Middle frontal gyrus (tissue), 1 donor: ENCODE measurements around the gene POC1B.

ENCODE experiments used
- DNase-seq: peaks from one replicate; pipeline ENCODE4 v3.0.0-alpha.2; 2015; ENCODE audit warnings: low spot score; ENCODE audit errors: extremely low spot score

Gene POC1B

GRCh38 chr12:89525824-89526770 lies at the start of gene POC1B:
TSS of gene POC1B (minus strand) at chr12:89526047. CDS start at chr12:89525895, 152 bp downstream.
- peak; percentile 69 for DNase-seq

DNA sequence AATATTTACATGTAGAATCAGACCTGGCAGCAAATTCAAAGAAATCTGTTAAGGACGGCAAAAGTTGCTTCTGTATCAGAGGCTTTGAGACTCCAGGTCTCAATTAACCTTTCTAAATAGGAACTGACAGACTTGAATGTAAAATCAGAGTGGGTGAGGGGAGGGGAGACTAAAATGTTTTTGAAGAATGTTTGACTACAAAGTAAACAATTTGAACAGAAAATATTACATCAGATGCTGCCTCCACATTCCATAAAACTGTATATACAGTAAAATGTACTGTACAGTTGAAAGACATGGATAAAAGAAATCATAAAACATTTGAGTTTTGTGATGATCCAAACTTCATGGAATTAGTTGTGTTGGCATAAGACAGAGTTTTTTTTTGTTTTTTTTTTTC lies 49.5 kb upstream of the POC1B start:
- no peak for DNase-seq

- DNase-seq, result no peak
Measured at GRCh38 chr12:89574736-89575208, 48.9 kb upstream of the POC1B start.

DNA sequence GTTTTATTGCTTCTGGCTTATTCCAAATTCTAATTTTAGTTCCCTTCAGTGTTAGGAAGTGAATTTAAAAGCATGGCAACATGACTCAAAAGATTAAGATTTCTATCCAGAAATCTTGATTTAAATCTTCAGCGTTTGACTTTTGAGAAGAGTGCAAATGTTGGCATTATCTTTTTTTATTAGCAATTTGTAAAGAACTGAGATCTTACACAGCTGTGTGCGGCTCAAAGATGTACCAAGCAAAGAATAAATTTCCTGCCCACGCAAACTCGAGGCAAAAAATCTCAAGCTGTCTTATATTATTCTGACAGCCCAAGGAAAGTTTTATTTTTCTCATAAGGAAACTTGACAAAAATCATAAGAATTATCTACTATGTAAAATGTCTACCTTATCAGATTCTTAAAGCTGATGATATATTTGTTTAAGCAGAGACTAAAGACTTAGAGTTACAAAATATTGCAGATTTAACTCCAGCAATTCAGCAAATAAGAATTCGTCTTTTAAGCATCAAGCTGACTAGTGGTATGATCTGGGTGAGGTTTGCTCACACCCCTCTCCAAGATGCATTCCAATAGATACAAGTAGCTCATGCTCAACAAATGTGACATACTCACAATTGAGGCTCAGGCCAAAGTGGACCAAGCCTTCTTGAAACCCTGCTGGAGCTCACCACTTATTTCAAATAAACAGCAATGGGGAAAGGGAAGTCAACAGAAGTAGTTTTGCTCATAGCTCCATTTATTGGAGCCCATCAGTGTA lies 47.4 kb upstream of the POC1B start:
- DNase-seq, result no peak

DNA sequence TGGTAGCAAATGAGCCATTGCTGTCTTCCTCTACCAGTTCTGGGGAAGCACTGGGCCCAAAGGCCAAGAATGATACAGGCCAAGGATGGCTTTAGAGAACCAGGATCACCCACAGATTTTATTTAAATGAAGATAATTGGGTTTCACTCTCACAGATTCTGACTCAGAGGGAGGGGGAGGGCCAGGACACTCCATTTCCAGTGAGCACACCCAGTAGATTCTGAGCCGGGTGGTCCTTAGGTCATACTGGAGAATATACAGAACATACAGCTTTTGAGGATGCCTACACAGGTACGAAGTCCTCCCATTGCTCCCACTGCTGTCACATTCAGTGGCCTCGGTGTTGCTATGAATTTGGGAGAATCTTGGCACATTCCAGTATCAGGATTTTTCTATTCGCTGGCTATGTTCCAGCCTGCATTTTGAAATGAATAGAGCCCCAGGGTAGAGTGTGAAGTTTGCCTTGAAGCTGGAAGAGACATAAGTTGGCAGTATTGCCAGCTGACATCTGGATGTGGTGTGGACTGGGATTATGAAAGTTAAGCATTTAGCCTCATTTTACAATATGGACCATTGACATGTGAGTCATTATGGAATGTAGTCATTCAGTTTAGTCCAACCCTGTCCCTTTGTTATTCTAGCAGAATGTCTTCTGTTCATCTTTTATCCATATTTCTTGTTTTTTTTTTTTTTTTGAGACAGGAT lies 45.8 kb upstream of the POC1B start:
- no peak for DNase-seq

DNA sequence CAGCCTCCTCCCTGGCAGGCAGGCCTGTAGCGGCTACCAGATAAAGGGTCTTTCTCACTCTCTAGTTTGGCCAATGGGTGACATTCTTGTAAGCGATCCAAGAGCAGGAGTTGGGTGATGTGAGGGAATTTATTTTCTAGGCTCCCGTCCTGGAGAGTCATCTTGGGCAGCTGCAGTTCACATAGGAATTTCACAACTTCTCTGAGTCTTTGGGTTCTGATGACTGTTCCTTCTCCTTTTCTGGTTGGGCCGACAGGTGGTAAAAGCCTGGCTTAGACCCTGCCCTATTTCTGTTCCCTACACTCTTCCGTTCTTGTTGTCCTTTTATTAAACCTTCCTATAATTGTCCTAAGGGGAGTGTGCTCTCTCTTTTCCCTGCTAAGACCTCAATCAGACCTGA lies 42.6 kb upstream of the POC1B start:
- no peak for DNase-seq

DNA sequence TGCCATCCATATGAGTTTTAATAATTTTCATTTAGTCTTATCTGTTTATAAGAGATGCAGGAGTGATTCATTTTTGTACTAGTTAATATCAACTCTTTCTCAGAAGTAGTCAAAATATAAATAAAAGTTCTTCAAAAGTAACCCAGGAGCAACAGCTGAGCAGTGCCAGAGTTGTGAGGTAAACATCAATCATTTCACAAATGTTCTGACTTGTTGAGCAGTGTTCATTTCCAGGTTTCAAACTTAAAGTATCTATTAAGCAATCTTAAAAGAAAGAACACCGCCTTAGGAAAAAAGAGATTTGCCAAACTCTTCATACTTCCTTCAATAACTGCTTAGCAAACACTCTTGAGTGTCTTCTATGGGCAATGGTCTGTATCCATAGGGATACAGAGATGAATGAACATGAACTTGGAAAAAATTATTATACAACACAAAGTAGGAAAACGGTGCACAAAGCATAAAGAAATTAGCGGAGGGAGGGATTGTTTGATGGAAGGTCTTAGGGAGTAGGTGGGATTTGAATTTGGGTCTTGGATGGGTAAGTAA lies 41.9 kb upstream of the POC1B start:
- DNase-seq, result no peak

DNA sequence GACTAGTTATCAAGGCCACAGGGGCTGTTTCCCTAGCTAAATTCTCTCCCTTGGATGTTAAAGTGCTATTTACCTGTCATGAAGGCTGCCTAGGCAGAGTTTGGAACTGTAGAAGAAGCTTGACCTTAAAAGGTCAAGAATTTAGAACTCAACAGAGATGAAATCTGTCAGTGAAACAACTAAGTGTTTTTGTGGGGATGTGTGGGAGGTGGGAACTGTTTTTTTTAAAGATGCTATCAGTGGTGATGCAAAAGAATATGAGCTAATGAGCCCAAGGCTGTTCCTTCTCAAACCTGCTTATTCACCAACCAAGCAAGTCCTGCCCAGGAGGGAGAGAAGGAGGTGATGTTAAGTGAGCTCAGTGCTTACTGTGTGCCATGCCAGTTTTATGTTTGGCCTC lies 40.8 kb upstream of the POC1B start:
- no peak for DNase-seq

DNA sequence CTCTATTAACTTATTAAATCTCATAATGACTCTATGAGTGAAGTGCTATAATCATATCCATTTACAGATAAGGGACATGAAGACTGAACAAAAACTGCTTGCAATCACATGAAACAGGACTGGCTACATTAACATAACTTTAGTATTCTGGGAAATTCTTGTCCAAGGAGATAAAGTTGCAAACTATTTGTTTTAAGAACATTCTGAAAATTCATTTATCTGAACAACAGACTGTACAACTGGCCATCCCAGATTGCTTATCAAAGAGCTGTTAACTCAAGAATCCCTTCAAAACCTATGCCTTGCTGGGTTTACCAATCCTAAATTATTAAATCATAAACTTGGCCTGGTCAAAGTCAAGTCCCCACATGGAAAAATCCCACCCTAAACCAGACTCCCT lies 39.2 kb upstream of the POC1B start:
- no peak for DNase-seq

DNA sequence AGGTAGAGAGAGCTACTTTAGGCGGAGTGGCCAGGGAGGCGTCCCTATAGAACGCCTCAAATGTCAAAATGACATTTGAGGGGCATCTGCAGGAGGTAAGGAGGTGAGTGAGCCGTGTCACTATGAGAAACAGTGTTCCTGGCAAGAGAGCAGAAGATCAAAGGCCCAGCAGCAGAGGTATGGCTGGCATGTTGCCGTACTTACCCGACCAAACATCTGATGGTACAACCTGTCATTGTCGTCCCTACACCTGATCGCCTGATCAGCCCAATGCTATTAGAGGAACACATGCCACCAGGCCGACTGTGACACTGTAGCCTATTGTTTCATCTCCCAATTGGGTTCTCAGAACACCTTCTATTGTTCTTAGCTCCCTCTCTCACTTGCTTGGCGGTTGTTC lies 33.9 kb upstream of the POC1B start:
- DNase-seq, result no peak

DNA sequence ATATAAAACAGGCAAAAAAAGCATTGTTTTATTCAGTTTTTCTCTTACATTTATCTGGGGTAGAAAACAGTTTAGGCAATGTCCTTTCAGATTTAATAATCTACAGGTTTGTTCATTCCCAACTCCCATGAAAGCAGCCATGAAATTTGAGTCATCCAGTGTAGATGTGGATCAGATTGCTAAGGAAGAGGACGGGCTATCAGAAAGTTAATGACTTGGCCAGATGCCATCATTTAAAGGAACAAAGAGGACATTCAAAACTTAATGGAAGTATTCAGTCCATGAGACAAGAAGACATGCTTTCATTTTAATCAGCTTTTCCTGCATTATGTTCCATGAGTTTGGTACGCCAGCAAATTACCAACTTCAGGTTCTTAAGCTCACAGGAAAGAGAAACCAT lies 31.1 kb upstream of the POC1B start:
- no peak for DNase-seq

- no peak for DNase-seq
Measured at GRCh38 chr12:89552376-89552775, 26.5 kb upstream of the POC1B start.

DNA sequence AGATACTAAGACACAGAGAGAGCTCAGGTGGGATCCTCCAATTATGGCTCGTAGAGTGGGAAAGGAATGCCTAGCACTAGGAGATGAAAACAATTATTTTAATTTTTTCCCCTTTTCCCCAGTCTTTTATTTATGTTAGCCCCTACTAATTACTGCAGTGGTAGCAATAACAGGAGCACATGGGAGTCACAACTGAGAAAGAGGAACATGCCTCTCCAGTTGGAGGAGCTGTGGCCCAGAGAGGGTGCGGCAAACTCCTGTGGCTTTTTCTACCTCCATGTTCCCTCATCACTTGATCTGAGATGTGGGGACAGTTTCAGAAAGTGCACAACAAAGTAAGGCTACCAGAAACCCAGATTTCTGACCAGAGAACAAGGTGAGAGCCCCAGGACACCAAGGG lies 25.9 kb upstream of the POC1B start:
- no peak for DNase-seq

- no peak for DNase-seq
Measured at GRCh38 chr12:89547101-89547500, 21.3 kb upstream of the POC1B start.

GRCh38 chr12:89546151-89546550 lies 20.3 kb upstream of the POC1B start:
- DNase-seq, result no peak

GRCh38 chr12:89544681-89545184 lies 18.9 kb upstream of the POC1B start:
- no peak for DNase-seq

- DNase-seq, result no peak
Measured at GRCh38 chr12:89544022-89544421, 18.2 kb upstream of the POC1B start.

DNA sequence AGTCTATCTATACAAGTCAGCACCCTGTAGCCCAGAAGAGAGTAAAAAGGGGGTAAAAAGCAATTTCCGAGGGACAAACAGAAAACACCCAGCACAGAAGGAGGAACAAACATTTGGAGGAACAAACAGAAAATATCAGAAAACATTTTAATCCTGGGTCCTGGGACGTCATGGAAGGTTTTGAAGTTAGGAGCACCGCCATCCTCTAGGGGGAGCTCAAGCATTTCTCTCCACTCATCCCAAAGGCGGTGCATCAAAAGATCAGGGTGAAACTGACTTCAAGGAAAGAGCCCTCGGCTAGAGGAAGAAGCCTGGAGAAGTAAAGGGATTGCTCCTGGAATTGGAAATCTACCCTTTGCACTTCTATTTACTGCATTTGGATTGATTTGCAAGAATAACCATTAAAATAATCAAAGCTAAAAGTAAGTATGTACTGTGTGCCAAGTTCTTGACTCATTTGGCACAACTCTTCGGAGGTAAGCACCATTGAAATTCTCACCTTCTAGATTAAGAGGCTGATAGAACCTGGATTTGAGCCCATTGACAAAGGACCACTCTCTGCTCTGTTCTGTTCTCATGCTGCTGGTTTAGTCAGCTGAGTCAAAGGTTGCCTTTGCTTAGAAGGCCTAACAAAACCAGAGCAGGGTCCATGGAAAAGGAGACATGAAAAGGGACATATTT lies 17.2 kb upstream of the POC1B start:
- DNase-seq, result no peak

GRCh38 chr12:89542236-89542635 lies 16.4 kb upstream of the POC1B start:
- no peak for DNase-seq

- no peak for DNase-seq
Measured at GRCh38 chr12:89540586-89540985, 14.7 kb upstream of the POC1B start.
